T-helper 22 cell (primary cell): ENCODE data around the gene SPPL2B.
"Not testable (repeated sequence)": the region's sequence is repeated elsewhere in the genome, so short reads cannot be mapped to it uniquely, and the experiment has no call there.

Experiments
- DNase-seq: peaks from one replicate; pipeline ENCODE4 v3.0.0-alpha.2; 2020; ENCODE audit warnings: low read depth

SPPL2B gene

GRCh38 chr19:2338751-2339643, 10.5 kb downstream of the SPPL2B start:
- DNase-seq, result no peak

- no peak for DNase-seq
Measured at GRCh38 chr19:2339644-2340310, 11.3 kb downstream of the SPPL2B start.

DNA sequence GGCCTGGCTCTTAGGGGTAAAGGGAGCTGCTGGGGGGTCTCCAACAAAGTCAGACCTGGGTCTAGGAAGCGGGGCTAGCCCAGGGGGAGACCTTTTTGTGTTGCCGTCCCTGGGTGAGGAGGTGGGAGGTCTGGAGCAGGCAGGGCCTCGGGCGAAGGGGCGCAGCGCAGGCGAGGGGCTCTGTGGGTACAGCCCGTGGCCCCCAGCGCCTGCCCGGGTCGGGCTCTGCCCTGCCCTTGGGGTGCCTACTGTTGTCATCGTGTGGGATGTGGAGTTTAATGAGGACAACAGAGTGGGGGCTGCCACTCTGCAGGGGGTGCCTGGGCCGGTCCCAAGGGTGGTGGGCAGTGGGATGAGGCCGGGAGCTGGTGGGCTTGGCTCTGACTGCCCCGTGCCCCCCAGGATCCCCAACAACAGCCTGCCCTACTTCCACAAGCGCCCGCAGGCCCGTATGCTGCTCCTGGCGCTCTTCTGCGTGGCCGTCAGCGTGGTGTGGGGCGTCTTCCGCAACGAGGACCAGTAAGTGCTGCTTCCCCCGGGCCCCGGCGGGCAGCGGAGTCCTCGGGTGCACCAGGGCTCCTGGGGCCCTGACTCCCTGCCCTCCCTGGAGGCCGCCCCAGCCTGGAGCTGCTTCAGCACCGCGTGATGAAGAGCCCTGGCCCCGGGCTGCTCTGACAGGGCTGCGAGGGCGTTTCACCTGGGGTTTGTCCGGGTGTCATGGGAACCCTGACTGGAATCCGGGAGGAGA, 12.2 kb downstream of the SPPL2B start:
- no peak for DNase-seq

GRCh38 chr19:2341244-2341751, 12.8 kb downstream of the SPPL2B start:
- DNase-seq, result no peak

DNA sequence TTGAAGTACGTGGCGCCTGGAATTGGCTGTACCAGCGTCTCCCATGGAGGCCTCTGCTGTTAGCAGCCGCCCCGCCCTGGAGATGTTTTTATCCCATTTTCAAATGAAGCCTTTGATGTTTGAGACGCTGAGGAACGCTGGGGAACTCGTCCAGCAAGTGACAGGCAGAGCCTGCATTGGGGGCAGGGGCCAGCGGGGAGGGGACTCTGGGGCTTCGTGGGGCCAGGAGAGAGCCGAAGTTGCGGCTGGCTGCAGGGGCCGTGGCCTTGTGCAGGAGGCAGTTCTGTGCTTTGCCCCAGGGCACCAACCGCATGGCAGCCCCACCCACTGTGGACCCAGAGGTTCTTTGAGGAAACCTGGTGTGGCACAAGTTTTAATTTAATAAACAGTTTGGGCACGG, 13.5 kb downstream of the SPPL2B start:
- DNase-seq, result no peak

- DNase-seq, result no peak
Measured at GRCh38 chr19:2342656-2343288, 14.3 kb downstream of the SPPL2B start.

- no peak for DNase-seq
Measured at GRCh38 chr19:2343289-2343982, 15.0 kb downstream of the SPPL2B start.

- DNase-seq, result no peak
Measured at GRCh38 chr19:2344381-2344870, 15.9 kb downstream of the SPPL2B start.

DNA sequence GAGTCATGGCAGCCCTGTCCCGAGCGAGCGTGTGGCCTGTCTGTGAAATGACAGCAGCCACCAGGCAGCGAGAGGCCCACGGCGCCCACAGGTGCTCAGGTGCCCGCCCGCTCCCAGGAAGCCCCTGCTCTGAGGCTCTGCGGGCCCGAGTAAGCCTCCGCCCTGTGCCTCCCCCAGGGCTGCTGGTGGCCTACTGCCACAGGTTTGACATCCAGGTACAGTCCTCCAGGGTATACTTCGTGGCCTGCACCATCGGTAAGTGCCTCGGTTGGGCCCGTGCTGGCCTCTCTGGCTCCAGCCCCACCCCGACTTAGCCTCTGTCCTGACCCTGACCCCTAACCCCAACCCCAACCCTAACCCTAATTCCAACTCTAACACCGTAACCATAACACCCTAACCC, 16.6 kb downstream of the SPPL2B start:
- no peak for DNase-seq

GRCh38 chr19:2345794-2346663, 17.5 kb downstream of the SPPL2B start:
- DNase-seq, result no peak

GRCh38 chr19:2349818-2350217, 21.3 kb downstream of the SPPL2B start:
- DNase-seq, result not testable (repeated sequence)

DNA sequence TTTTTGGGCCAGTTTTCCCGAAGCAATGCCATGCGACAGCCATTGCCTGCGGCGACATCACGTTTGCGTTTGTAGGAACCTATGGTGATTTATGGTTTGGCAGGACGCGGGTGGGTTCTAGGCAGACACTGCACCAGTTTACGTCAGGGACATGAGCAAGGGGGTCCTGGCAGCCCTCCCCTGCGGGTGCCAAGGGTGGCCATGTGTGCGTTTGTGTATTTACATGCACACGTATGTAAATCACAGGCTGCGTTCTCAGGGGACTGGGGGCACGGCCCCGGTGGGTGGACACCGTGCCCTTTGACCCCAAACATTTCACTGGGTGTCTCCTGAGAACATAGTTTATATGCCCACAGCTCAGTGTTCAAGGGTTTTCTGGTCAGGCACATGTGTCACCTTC, 22.2 kb downstream of the SPPL2B start:
- no peak for DNase-seq

GRCh38 chr19:2351591-2351990, 23.1 kb downstream of the SPPL2B start:
- no peak for DNase-seq

DNA sequence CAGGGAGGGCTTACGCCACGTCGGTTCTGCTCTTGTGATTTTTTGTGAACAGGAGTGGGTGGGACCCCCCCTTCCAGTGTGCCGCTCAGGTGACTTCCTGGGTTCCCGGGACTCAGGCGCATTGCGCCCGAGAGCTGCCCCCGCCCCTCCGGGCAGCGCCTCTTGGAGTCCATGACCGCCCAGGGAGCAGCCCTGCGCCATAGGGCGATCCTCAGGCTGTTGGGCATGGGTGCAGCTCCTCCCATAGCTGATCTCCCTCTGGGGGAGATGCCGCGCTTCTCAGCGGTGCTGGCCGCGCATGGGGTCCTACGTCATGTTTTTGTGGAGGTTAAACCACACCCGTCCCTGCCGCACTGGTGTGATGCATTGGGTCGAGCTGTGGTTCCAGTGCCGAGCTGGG, 23.6 kb downstream of the SPPL2B start:
- DNase-seq, result no peak

DNA sequence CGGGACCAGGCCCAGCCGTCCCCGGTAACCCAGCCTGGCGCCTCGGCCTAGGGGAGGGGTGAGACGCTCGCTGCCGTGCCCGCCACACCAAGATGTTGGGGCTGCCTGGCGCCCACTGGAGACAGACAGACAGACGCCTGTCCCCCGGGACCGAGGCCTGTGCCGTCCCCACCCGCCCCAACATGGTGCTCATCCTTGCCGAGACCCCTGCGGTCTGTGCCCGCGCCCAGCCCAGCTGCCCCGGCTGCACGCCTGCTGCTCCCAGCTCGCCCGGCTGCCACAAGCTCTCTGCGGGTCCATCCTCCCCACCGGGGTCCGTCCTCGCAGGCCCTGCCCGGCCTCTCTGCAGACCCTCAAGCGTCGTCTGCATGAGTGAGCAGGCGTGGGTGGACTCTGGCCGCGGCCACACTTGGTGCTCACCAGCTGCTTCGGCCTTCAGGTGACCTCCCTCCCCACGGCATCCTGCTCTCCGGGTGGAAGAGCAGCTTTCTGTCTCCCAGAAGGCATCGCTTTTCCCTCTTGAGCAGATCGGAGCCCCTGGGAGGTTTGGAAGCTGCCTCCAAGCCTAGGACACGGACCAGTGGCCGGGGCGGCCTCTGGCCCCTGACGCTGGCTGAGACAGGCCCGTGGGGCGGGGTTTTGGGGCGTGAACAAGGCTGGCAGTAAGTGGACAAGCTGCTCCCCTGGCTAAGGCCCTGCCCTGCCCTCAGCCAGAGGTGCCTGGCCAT, 24.8 kb downstream of the SPPL2B start:
- no peak for DNase-seq

GRCh38 chr19:2353887-2354592, 25.6 kb downstream of the SPPL2B start:
- DNase-seq, result no peak

GRCh38 chr19:2354670-2355069, 26.2 kb downstream of the SPPL2B start:
- DNase-seq, result no peak

DNA sequence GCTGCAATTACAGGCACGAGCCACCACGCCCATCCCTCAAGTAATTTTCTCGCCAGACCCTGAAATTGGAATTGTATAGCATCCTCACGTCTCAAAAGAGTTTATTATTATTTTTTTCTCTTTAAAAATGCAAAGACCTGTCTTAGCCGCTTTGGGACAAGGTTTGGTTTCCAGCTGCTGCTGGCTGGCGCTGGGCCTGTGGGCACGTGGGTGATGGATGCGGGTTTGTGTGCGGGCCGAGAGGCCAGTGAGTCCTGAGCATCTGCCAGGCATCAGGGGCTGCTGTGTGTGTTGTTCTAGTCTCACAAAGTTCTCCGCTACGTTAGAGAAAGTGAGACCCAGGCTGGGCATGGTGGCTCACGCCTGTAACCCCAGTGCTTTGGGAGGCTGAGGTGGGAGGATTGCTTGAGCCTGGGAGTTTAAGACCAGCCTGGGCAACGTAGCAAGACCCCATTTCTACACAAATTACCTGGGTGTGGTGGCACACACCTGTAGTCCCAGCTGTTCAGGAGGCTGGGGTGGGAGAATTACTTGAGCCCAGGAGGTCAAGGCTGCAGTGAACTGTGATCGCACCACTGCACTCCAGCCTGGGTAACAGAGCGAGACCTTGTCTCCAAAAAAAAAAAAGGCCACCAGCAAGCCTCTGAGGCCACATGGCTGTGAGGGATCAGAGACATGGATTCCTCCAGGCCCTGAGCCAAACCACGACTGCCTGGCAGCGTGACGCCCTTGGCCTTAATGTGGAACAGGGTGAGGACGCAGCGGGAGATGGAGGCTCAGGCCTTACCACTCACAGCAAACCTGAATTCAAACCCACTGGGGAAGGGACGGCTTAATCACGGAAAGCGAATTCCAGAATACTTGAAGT, 26.9 kb downstream of the SPPL2B start:
- no peak for DNase-seq
